Hepatocyte (in vitro differentiated cells): ENCODE results near the gene ENTPD2. TPM values are rescaled to one million over a fixed set of nuclear protein-coding genes. Genes with fewer than 3 reads are reported as not detected.

Experiments
- DNase-seq: peaks from one replicate; pipeline ENCODE4 v3.0.0-alpha.2; 2016; ENCODE audit warnings: low spot score
- H2AFZ ChIP-seq: fragments of 200-600 bp; sonication (generic); 2 replicates; pipeline ENCODE4 v1.6.0; 2016; ENCODE audit warnings: antibody characterized with exemption, mild to moderate bottlenecking
- H3K27ac ChIP-seq: fragments of 200-600 bp; sonication (generic); 2 replicates; pipeline ENCODE4 v1.5.1; 2016; ENCODE audit warnings: mild to moderate bottlenecking
- H3K27me3 ChIP-seq: fragments of 200-600 bp; sonication (generic); 2 replicates; pipeline ENCODE4 v1.6.1; 2016
- H3K36me3 ChIP-seq: fragments of 200-600 bp; sonication (generic); replicated peaks from 2 replicates; pipeline ENCODE4 v1.5.1; 2016; ENCODE audit warnings: low read depth; ENCODE audit not compliant: insufficient read depth
- H3K4me1 ChIP-seq: fragments of 200-600 bp; sonication (generic); 2 replicates; pipeline ENCODE4 v1.5.1; 2016; ENCODE audit warnings: mild to moderate bottlenecking, moderate library complexity; ENCODE audit not compliant: insufficient read depth
- H3K4me2 ChIP-seq: fragments of 200-600 bp; sonication (generic); 2 replicates; pipeline ENCODE4 v1.6.0; 2016
- H3K4me3 ChIP-seq: fragments of 200-600 bp; sonication (generic); 2 replicates; pipeline ENCODE4 v1.5.1; 2016; ENCODE audit warnings: mild to moderate bottlenecking
- H3K79me2 ChIP-seq: fragments of 200-600 bp; sonication (generic); 2 replicates; pipeline ENCODE4 v1.6.0; 2017; ENCODE audit warnings: mild to moderate bottlenecking
- H3K9me2 ChIP-seq: fragments of 200-600 bp; sonication (generic); replicated peaks from 2 replicates; pipeline ENCODE4 v1.6.0; 2017; ENCODE audit warnings: mild to moderate bottlenecking; ENCODE audit not compliant: insufficient read depth
- H3K9me3 ChIP-seq: fragments of 200-600 bp; sonication (generic); 2 replicates; pipeline ENCODE4 v1.5.1; 2016; ENCODE audit warnings: low read depth, mild to moderate bottlenecking
- H4K20me1 ChIP-seq: fragments of 200-600 bp; sonication (generic); 2 replicates; pipeline ENCODE4 v1.6.0; 2016; ENCODE audit warnings: mild to moderate bottlenecking; ENCODE audit not compliant: insufficient read depth, poor library complexity, severe bottlenecking
- CTCF ChIP-seq: fragments of 200-600 bp; sonication (generic); IDR thresholded peaks from 2 replicates; pipeline ENCODE4 v1.5.1; 2016; ENCODE audit warnings: antibody characterized with exemption, mild to moderate bottlenecking; ENCODE audit not compliant: poor library complexity
- EZH2 ChIP-seq: fragments of 200-600 bp; sonication (generic); IDR thresholded peaks from 2 replicates; pipeline ENCODE4 v1.6.1; 2016; ENCODE audit warnings: antibody characterized with exemption, mild to moderate bottlenecking, borderline replicate concordance
- EZH2phosphoT487 ChIP-seq: fragments of 200-600 bp; sonication (generic); IDR thresholded peaks from one replicate; pipeline ENCODE4 v1.6.1; 2018; ENCODE audit warnings: antibody characterized with exemption, mild to moderate bottlenecking, low read depth, moderate library complexity; ENCODE audit not compliant: unreplicated experiment, severe bottlenecking
- whole genome bisulfite sequencing: methylation state at CpG from one replicate; pipeline ENCODE4 v1.1.6; 2016; ENCODE audit warnings: low lambda C conversion rate; ENCODE audit errors: missing lambda C conversion rate; 5-methylcytosine and 5-hydroxymethylcytosine counted together
- polyA plus RNA-seq: library from polyadenylated mRNA; unstranded; fragments of >200 nt; fragmentation: Nextera tagmentation; extraction: Ambion mirVana; gene quantifications from 2 replicates; pipeline ENCODE4 v1.2.1, GENCODE V29; 2016
- total RNA-seq: library from RNA; depleted of rRNA; stranded (reverse); fragments of >200 nt; gene quantifications from 2 replicates; pipeline ENCODE4 v1.2.3, GENCODE V29; 2014

Gene ENTPD2
- total and polyA plus RNA-seq, 2 experiments from 2014 or later, result 1.1 to 1.8 TPM

- TF ChIP-seq EZH2phosphoT487 (no peak), CTCF (no peak), EZH2 (no peak)
- H3K9me3 ChIP-seq, result no peaks in the 10 kb centered on the region
- no peak overlapping the region for H2AFZ ChIP-seq
- no peak overlapping the region for H3K27ac ChIP-seq
- no peaks in the 10 kb centered on the region for H3K9me2 ChIP-seq
- DNase-seq, result no peak
- H3K4me1 ChIP-seq, result peaks cover 14% of the 10 kb centered on the region
- no peaks in the 10 kb centered on the region for H3K36me3 ChIP-seq
- WGBS, result 90% methylated on average over 11 of the region's 11 CpGs
- peaks cover 23% of the 10 kb centered on the region for H3K79me2 ChIP-seq
- H3K4me3 ChIP-seq, result no peak overlapping the region
- H4K20me1 ChIP-seq, result no peaks in the 10 kb centered on the region
- no peak overlapping the region for H3K4me2 ChIP-seq
- no peaks in the 10 kb centered on the region for H3K27me3 ChIP-seq
Measured at GRCh38 chr9:137089232-137089947, 35.5 kb upstream of the ENTPD2 start.

GRCh38 chr9:137088121-137088520 is 34.3 kb upstream of the ENTPD2 start:
- Histone ChIP-seq H3K27me3 (no peaks in the 10 kb centered on the region), H3K4me3 (no peak overlapping the region), H3K9me3 (no peaks in the 10 kb centered on the region), H2AFZ (no peak overlapping the region), H3K4me2 (peak overlapping the region; percentile 86), H3K36me3 (no peaks in the 10 kb centered on the region), H3K27ac (no peak overlapping the region), H3K9me2 (no peaks in the 10 kb centered on the region), H3K79me2 (peaks cover 23% of the 10 kb centered on the region), H3K4me1 (peaks cover 16% of the 10 kb centered on the region), H4K20me1 (no peaks in the 10 kb centered on the region)
- DNase-seq, result no peak
- TF ChIP-seq EZH2phosphoT487, result no peak
- TF ChIP-seq CTCF, result no peak
- TF ChIP-seq EZH2, result no peak
- WGBS, result 93% methylated on average over 5 of the region's 5 CpGs

- no peaks in the 10 kb centered on the region for H4K20me1 ChIP-seq
- no peak for DNase-seq
- H3K27ac ChIP-seq, result peak overlapping the region; percentile 83
- H3K36me3 ChIP-seq, result no peaks in the 10 kb centered on the region
- peak overlapping the region; percentile 86 for H3K4me2 ChIP-seq
- H2AFZ ChIP-seq, result peak overlapping the region; percentile 52
- H3K4me1 ChIP-seq, result peaks cover 17% of the 10 kb centered on the region
- 10% methylated on average over 22 of the region's 22 CpGs for WGBS
- H3K79me2 ChIP-seq, result peaks cover 23% of the 10 kb centered on the region
- TF ChIP-seq EZH2phosphoT487, result no peak
- TF ChIP-seq CTCF, result no peak
- TF ChIP-seq EZH2, result no peak
- no peaks in the 10 kb centered on the region for H3K9me2 ChIP-seq
- H3K9me3 ChIP-seq, result no peaks in the 10 kb centered on the region
- no peaks in the 10 kb centered on the region for H3K27me3 ChIP-seq
- H3K4me3 ChIP-seq, result peak overlapping the region; percentile 37
Measured at GRCh38 chr9:137087409-137087925, 33.6 kb upstream of the ENTPD2 start.
